A673 (cell line): ENCODE measurements around the gene ZFHX2.

Source experiments
- EZH2 ChIP-seq: fragments of 200-600 bp; sonication (generic); IDR thresholded peaks from 2 replicates; pipeline ENCODE4 v1.6.1; 2017; ENCODE audit warnings: borderline replicate concordance, low read depth, mild to moderate bottlenecking, mixed read lengths, antibody characterized with exemption, low read length; ENCODE audit not compliant: poor library complexity, severe bottlenecking
- TF ChIP-seq, protein P1 (sequence below): fragments of 300-800, 200-600 bp; sonication (generic); conservative IDR thresholded peaks from 2 replicates; pipeline ENCODE4 v1.5.1; 2017; ENCODE audit warnings: low read depth, mild to moderate bottlenecking, antibody characterized with exemption, low read length, moderate library complexity, mixed read lengths

DNA sequence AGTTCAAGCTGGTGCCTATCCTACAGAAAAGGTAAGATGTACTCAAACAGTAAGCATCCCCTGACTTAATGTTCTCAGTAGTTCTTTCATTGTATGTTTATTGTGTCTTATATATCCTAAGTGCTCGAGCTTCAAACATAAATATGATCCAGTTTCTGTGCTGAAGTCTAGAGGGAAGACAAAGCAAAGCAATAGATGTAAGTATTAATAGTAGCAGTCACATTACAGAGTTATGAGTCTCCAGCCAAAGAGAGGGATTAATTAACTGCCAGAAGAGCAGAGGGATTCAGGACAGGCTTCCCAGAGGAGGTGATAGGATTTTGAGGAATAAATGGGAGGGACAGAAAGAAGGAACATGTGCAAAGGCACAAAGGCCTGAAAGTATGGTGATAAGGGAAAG lies 80.6 kb downstream of the ZFHX2 start:
- TF ChIP-seq, protein P1, sequence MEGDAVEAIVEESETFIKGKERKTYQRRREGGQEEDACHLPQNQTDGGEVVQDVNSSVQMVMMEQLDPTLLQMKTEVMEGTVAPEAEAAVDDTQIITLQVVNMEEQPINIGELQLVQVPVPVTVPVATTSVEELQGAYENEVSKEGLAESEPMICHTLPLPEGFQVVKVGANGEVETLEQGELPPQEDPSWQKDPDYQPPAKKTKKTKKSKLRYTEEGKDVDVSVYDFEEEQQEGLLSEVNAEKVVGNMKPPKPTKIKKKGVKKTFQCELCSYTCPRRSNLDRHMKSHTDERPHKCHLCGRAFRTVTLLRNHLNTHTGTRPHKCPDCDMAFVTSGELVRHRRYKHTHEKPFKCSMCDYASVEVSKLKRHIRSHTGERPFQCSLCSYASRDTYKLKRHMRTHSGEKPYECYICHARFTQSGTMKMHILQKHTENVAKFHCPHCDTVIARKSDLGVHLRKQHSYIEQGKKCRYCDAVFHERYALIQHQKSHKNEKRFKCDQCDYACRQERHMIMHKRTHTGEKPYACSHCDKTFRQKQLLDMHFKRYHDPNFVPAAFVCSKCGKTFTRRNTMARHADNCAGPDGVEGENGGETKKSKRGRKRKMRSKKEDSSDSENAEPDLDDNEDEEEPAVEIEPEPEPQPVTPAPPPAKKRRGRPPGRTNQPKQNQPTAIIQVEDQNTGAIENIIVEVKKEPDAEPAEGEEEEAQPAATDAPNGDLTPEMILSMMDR = no peak
- no peak for TF ChIP-seq EZH2
